ENCODE measurements around the gene LIMK1.
"Not testable (repeated sequence)": the region's sequence is repeated elsewhere in the genome, so short reads cannot be mapped to it uniquely, and the experiment has no call there.

The LIMK1 gene

GRCh38 chr7:74084722-74085578, 1.3 kb downstream of the LIMK1 start:
- DNase-seq: no peak

- no peak for DNase-seq
Observed at GRCh38 chr7:74087791-74088453, 4.3 kb downstream of the LIMK1 start.

DNA sequence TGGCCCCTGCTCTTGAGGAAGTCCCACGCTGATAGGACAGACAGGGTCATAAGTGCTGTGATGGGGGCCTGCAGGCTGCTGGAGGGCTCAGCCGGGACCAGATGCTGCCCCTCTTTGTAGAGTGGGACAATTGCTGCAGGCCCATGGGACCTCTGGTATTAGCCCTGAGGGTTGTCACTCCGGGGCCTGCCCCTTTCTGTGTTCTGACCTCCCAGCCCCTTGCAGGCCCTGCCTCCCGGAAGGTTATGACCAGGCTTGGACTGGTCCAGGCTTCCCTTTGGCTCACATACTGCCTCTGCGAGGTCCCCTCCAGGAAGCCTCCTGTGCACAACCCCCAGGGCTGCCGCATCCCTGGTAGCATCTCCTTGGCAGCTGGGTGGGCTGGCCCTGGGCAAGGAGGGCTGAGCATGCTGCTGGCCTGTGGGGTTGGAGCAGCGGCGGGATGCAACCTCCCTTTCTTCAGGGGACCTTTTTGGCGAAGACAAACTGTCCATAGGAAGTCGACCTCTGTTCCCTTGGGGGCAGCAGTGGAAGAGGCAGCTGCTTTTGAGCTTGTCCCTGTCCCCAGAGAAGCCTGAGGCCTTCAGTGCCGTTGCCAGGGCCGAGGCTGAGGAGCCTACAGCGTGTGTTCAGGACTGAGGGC, 8.8 kb downstream of the LIMK1 start:
- DNase-seq: no peak

GRCh38 chr7:74092964-74093471, 9.4 kb downstream of the LIMK1 start:
- DNase-seq: no peak

- DNase-seq: no peak
Observed at GRCh38 chr7:74093671-74094223, 10.1 kb downstream of the LIMK1 start.

- no peak for DNase-seq
Observed at GRCh38 chr7:74094224-74095101, 10.9 kb downstream of the LIMK1 start.

DNA sequence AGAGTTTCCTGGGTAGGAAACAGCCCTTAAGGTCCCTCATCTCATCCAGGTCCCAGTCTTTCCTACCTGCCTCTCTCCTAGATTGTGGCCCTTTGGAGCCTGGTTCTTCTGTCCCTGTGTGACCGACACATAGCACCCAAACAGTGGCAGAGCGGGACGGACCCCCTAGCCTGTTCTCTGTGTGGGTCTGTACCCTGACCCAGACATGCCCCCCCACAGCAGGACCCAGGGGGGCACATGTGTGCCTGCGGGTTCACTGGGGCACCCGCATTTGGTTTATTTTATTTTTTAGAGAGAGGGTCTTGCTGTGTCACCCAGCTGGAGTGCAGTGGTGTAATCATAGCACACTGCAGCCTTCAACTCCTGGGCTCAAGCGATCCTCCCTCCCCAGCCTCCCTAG, 11.5 kb downstream of the LIMK1 start:
- DNase-seq: no peak

DNA sequence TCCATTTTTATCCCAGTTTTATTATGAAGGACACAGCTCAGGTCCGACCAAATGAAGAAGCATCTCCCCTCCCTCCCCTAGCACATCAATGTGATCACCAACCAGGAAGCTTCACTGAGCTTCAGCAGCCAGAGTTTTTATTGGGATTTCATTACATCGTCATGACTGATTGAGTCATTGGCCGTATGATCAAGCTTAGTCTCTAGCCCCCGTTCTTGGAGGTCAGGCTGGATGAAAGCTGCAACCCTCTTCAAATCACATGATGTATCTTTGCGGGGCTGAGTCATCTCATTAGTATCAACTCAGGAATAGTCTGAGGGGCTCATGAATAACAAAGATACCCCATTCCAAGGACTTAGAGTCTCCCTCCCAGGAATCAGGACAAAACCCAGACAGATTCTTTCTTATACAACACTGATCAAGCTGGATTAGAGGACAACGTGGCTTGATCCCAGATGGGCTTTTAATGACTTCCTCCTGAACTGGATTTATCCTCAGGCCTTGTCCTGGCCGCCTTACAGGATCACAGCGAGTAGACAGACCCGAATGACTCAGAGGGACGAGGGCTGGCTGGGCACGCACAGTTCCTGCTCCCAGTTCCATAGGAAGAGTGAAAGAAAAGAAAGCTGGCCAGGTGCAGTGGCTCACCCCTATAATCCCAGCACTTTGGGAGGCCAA, 14.5 kb downstream of the LIMK1 start:
- DNase-seq: no peak

GRCh38 chr7:74099031-74099430, 15.4 kb downstream of the LIMK1 start:
- no peak for DNase-seq

- peak; percentile 86 for DNase-seq
Observed at GRCh38 chr7:74101061-74101681, 17.6 kb downstream of the LIMK1 start.

DNA sequence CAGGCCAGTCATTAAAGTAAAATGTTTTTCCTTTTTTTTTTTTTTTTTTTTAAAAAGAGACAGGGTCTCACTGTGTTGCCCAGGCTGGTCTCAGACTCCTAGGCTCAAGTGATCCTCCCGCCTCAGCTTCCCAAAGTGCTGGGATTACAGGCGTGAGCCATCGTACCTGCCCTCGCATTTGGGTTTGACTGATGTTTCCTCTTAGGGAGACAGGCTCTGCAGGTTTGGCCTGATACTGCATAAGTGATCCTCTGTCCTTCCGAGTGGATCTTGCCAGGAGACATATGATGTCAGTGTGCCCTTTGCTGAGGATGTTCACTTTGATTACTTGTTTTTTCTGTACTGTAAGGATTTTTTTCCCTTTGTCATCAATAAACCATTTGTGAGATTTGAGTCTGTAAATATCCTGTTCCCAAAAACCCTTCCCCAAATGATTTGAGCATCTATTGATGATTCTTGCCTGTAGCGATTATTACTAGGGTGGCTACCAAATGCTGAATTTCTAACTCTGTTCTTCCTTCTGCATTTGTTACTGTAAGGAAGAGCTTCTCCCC, 19.7 kb downstream of the LIMK1 start:
- DNase-seq: no peak

GRCh38 chr7:74104702-74105101, 21.1 kb downstream of the LIMK1 start:
- DNase-seq: no peak

- no peak for DNase-seq
Observed at GRCh38 chr7:74105992-74106391, 22.4 kb downstream of the LIMK1 start.

- DNase-seq: no peak
Observed at GRCh38 chr7:74106846-74107245, 23.2 kb downstream of the LIMK1 start.

DNA sequence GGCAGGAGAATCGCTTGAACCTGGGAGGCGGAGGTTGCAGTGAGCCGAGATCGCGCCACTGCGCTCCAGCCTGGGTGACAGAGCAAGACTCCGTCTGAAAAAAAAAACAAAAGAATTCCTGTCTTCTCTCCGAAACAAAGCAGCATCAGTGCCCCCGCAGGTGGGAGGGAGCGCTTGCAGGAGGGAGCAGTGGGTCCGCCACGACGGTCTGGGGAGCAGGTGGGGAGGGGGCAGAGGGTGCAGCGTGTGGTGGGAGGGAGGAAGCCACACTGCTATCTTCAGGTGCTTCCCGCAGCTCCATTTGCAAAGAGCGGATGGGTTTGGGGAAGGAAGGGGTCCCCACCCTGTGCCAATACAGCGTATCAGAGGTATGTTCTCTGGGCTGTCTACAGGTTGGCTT, 31.7 kb downstream of the LIMK1 start:
- no peak for DNase-seq

DNA sequence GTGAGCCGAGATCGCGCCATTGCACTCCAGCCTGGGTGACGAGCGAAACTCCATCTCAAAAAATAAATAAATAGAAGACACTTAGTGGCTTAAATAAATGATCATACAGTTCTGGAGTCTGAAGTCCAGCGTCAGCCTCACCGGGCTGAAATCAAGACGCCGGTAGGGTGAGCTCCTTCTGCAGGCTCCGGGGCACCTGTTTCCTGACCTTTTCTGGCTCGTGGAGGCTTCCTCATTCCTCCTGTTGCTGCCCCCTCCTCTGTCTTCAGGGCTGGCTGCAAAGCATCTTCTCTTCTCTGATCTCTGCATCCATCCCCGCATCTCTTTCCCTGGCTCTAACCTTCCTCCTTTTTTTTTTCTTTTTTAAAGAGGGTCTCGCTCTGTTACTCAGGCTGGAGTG, 32.8 kb downstream of the LIMK1 start:
- no peak for DNase-seq

DNA sequence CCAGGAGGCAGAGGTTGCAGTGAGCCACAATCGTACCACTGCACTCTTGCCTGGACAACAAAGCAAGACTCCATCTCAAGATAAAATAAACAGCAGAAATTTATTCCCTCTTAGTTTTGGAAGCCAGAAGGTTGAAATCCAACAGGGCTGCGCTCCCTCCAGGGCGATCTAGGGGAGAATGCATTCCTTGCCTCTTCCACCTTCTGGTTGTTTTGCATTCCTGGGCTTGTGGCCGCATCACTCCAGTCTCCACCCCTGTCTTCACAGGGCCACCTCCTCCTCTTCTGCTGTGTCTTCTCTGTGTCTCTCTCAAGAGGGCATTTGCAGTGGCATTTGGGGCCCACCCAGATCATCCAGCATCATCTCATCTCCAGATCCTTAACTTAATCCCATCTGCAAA, 36.2 kb downstream of the LIMK1 start:
- DNase-seq: no peak

DNA sequence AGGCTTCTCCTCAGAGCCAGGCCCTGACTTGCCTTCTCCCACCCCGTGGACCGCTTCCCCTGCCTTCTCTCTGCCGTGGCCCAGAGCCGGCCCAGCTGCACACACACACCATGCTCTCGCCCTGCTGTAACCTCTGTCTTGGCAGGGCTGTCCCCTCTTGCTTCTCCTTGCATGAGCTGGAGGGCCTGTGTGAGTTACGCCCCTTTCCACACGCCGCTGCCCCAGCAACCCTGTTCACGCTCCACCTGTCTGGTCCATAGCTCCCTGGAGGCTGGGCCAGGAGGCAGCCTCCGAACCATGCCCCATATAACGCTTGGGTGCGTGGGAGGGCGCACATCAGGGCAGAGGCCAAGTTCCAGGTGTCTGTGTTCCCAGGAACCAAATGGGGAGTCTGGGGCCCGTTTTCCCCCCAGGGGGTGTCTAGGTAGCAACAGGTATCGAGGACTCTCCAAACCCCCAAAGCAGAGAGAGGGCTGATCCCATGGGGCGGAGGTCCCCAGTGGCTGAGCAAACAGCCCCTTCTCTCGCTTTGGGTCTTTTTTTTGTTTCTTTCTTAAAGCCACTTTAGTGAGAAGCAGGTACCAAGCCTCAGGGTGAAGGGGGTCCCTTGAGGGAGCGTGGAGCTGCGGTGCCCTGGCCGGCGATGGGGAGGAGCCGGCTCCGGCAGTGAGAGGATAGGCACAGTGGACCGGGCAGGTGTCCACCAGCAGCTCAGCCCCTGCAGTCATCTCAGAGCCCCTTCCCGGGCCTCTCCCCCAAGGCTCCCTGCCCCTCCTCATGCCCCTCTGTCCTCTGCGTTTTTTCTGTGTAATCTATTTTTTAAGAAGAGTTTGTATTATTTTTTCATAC, 38.0 kb downstream of the LIMK1 start:
- no peak for DNase-seq

- DNase-seq: not testable (repeated sequence)
Observed at GRCh38 chr7:74123892-74124291, 40.3 kb downstream of the LIMK1 start.

Measured in NCI-H526 treated with DMSO at 0.1 percent for 48 hours (cell line).